ENCODE measurements around the gene CCNQ. TPM values are rescaled to one million over a fixed set of nuclear protein-coding genes. Genes with fewer than 3 reads are reported as not detected.
A peak's percentile ranks its signal among the peaks of the same experiment; 100 is the strongest.

The CCNQ gene
- total and polyA plus RNA-seq, 2 donors (not counting 1 experiment from before 2014, with no cell fraction given): 31.8 to 66.0 TPM

GRCh38 chrX:153643431-153644351 is 44.8 kb upstream of the CCNQ start:
- no peak overlapping the region for H3K27ac Mint-ChIP-seq
- no peak overlapping the region for H3K4me3 ChIP-seq (ENCODE audit: control extremely low read depth in 1 of 5, extremely low read depth in 1 of 5, insufficient read depth in 1 of 5, low read depth in 2 of 5, low read length in 4 of 5)
- peak overlapping the region; percentile 64 for H3K4me2 ChIP-seq (replicated peaks; ENCODE audit: low read depth, low read length, poor library complexity, severe bottlenecking)
- CTCF ChIA-PET: interaction anchor here (1.0 to 1.4 kb wide), 2 partner anchors 12 to 78 kb away, joined by 3 to 5 read pairs; no protein-coding TSS in a partner anchor
- no peak overlapping the region for H3K27ac ChIP-seq (ENCODE audit: low read length in 2 of 2)
- H3K36me3 ChIP-seq (replicated peaks in 1 of 2; ENCODE audit: control extremely low read depth in 1 of 2, control insufficient read depth in 1 of 2, extremely low read depth in 1 of 2, insufficient read depth in 2 of 2, low read length in 1 of 2): no peaks in the 10 kb centered on the region
- 3% methylated on average over 74 of the region's 84 CpGs for WGBS (ENCODE audit: insufficient coverage)
- TF ChIP-seq CTCF (IDR thresholded peaks at IDR 0.05) (peak; percentile 17), EZH2 (IDR thresholded peaks at IDR 0.05; ENCODE audit: borderline replicate concordance, insufficient read depth, low read depth, low read length, poor library complexity, severe bottlenecking) (no peak)
- no peaks in the 10 kb centered on the region for H3K9me3 Mint-ChIP-seq (ENCODE audit: insufficient read depth)
- H3K4me1 Mint-ChIP-seq: peaks cover 18% of the 10 kb centered on the region
- no peak for ATAC-seq (ENCODE audit: low read depth)
- H4K20me1 ChIP-seq (ENCODE audit: control insufficient read depth, insufficient read depth, low read length, poor library complexity, severe bottlenecking): no peaks in the 10 kb centered on the region
- no peak overlapping the region for H3K9ac ChIP-seq (ENCODE audit: low read length)
- intact Hi-C loops (cut with micrococcal nuclease): no loop called here
- H3K4me1 ChIP-seq (ENCODE audit: control insufficient read depth in 2 of 2, insufficient read depth in 2 of 2, low read length in 2 of 2): peaks cover 17 to 31% of the 10 kb centered on the region in 2 donors
- no peak overlapping the region for H2AFZ ChIP-seq (ENCODE audit: insufficient read depth, low read depth, low read length, poor library complexity, severe bottlenecking)
- no peaks in the 10 kb centered on the region for H3K79me2 ChIP-seq (ENCODE audit: control insufficient read depth, insufficient read depth, low read length)
- peak; percentile 39 for DNase-seq
- H3K27me3 ChIP-seq (replicated peaks in 1 of 4; ENCODE audit: control extremely low read depth in 1 of 4, control insufficient read depth in 3 of 4, insufficient read depth in 4 of 4, low read length in 3 of 4): peaks cover 0 to 73% (median 14%) of the 10 kb centered on the region in 4 experiments
- POLR2A ChIA-PET: no interaction called here
- peak overlapping the region; percentile 59 for H3K4me3 Mint-ChIP-seq
- no peaks in the 10 kb centered on the region for H3K9me3 ChIP-seq (ENCODE audit: control extremely low read depth in 1 of 3, control insufficient read depth in 2 of 3, insufficient read depth in 1 of 3, low read length in 2 of 3)
- H3K27me3 Mint-ChIP-seq: peaks cover 17% of the 10 kb centered on the region
